GM21423 (cell line): Measurements from ENCODE around the gene SOX3.

ENCODE experiments used
- ATAC-seq: cut with Tn5 transposase; IDR thresholded peaks from one replicate; pipeline ENCODE4 v1.9.1; 2021; ENCODE audit warnings: mild to moderate bottlenecking, moderate library complexity; ENCODE audit not compliant: unreplicated experiment

SOX3 gene

GRCh38 chrX:140500441-140500840 lies 4.4 kb downstream of the SOX3 start:
- no peak for ATAC-seq

GRCh38 chrX:140495739-140496138 lies 9.1 kb downstream of the SOX3 start:
- ATAC-seq: no peak

- ATAC-seq: no peak
Measured at GRCh38 chrX:140492066-140492994, 12.5 kb downstream of the SOX3 start.

- no peak for ATAC-seq
Measured at GRCh38 chrX:140480765-140481164, 24.1 kb downstream of the SOX3 start.

- ATAC-seq: no peak
Measured at GRCh38 chrX:140477987-140478386, 26.9 kb downstream of the SOX3 start.

- ATAC-seq: no peak
Measured at GRCh38 chrX:140475025-140475424, 29.8 kb downstream of the SOX3 start.

GRCh38 chrX:140467211-140467610 lies 37.7 kb downstream of the SOX3 start:
- no peak for ATAC-seq
